Calu3 (cell line): ENCODE measurements around the gene DPP3. TPM values are rescaled to one million over a fixed set of nuclear protein-coding genes. Genes with fewer than 3 reads are reported as not detected.

Experiments
- BruUV-seq: library from RNA; stranded (reverse); fragments of 400-500 nt; replicated peaks from 2 replicates; lab custom pipeline; 2021; lab: Mats Ljungman, UMichigan
- CTCF ChIA-PET: fragments of 300-600 bp; sonication (Branson Sonifier 250); formaldehyde crosslinking; loops from one replicate; lab custom pipeline; 2022; ENCODE audit warnings: antibody characterized with exemption; lab: Charles Lee
- DNase-seq: peaks from one replicate; pipeline ENCODE4 v3.0.0; 2022
- H3K27ac Mint-ChIP-seq: one replicate; pipeline ENCODE4 v1.8.0; 2022; ENCODE audit warnings: mixed read lengths; ENCODE audit not compliant: unreplicated experiment
- H3K27me3 Mint-ChIP-seq: one replicate; pipeline ENCODE4 v1.8.0; 2022; ENCODE audit warnings: mixed read lengths; ENCODE audit not compliant: unreplicated experiment
- H3K36me3 Mint-ChIP-seq: one replicate; pipeline ENCODE4 v1.8.0; 2022; ENCODE audit warnings: mild to moderate bottlenecking, moderate library complexity, mixed read lengths; ENCODE audit not compliant: insufficient read depth, unreplicated experiment
- H3K4me1 Mint-ChIP-seq: one replicate; pipeline ENCODE4 v1.8.0; 2022; ENCODE audit warnings: mild to moderate bottlenecking, low read depth, mixed read lengths; ENCODE audit not compliant: unreplicated experiment
- H3K4me3 Mint-ChIP-seq: one replicate; pipeline ENCODE4 v1.8.0; 2022; ENCODE audit warnings: mild to moderate bottlenecking, low read depth, moderate library complexity, mixed read lengths; ENCODE audit not compliant: unreplicated experiment
- H3K9me3 Mint-ChIP-seq: one replicate; pipeline ENCODE4 v1.8.0; 2022; ENCODE audit warnings: low read depth, mixed read lengths; ENCODE audit not compliant: unreplicated experiment
- CTCF ChIP-seq: fragments of 200-600 bp; IDR thresholded peaks from one replicate; pipeline ENCODE4 v1.8.0; 2022; ENCODE audit warnings: antibody characterized with exemption; ENCODE audit not compliant: unreplicated experiment
- intact Hi-C: fragments of 100-400 bp; cut with micrococcal nuclease; formaldehyde crosslinking; loops from one replicate; pipeline ENCODE4 v1.10.0; 2022; ENCODE audit not compliant: unreplicated experiment
- total RNA-seq: library from RNA; stranded (reverse); gene quantifications from 2 replicates; pipeline ENCODE4 v1.2.3, GENCODE V29; 2022

DPP3 gene
- total RNA-seq, 1 experiment from 2014 or later, result 57.4 TPM

- TF ChIP-seq CTCF, result no peak
- no peaks in the 10 kb centered on the region for H3K27me3 Mint-ChIP-seq
- no peak for DNase-seq
- BruUV-seq, result no TSS peak
- H3K27ac Mint-ChIP-seq, result no peak overlapping the region
- no peak overlapping the region for H3K4me3 Mint-ChIP-seq
- CTCF ChIA-PET, result interaction anchor here (1.7 kb wide), 1 partner anchor 10 kb away, joined by 5 read pairs; no protein-coding TSS in a partner anchor
- H3K36me3 Mint-ChIP-seq, result peaks cover 31% of the 10 kb centered on the region
- H3K4me1 Mint-ChIP-seq, result peaks cover 8% of the 10 kb centered on the region
- intact Hi-C loops, result no loop called here
- H3K9me3 Mint-ChIP-seq, result no peaks in the 10 kb centered on the region
Measured at GRCh38 chr11:66468691-66469090, 11.5 kb upstream of the DPP3 start.

GRCh38 chr11:66469441-66469840 is 10.8 kb upstream of the DPP3 start:
- TF ChIP-seq CTCF, result no peak
- intact Hi-C loops, result no loop called here
- Mint-ChIP-seq H3K27me3 (no peaks in the 10 kb centered on the region), H3K4me3 (no peak overlapping the region), H3K4me1 (peaks cover 8% of the 10 kb centered on the region), H3K36me3 (peaks cover 31% of the 10 kb centered on the region), H3K27ac (no peak overlapping the region), H3K9me3 (no peaks in the 10 kb centered on the region)
- DNase-seq, result no peak
- BruUV-seq, result TSS peak; percentile 13
- CTCF ChIA-PET, result interaction anchor here (1.7 kb wide), 1 partner anchor 9 kb away, joined by 5 read pairs; no protein-coding TSS in a partner anchor

GRCh38 chr11:66470015-66470414 is 10.2 kb upstream of the DPP3 start:
- Mint-ChIP-seq H3K36me3 (peaks cover 31% of the 10 kb centered on the region), H3K9me3 (no peaks in the 10 kb centered on the region), H3K4me3 (no peak overlapping the region), H3K4me1 (peaks cover 8% of the 10 kb centered on the region), H3K27ac (no peak overlapping the region), H3K27me3 (no peaks in the 10 kb centered on the region)
- no TSS peak for BruUV-seq
- CTCF ChIA-PET, result interaction anchor here (1.2 to 1.7 kb wide), 2 partner anchors 8 to 10 kb away, joined by 4 to 5 read pairs; partner anchors contain the start of gene DPP3
- DNase-seq, result no peak
- intact Hi-C loops, result no loop called here
- no peak for TF ChIP-seq CTCF

GRCh38 chr11:66471142-66471541 is 9.1 kb upstream of the DPP3 start:
- no peaks in the 10 kb centered on the region for H3K9me3 Mint-ChIP-seq
- H3K27ac Mint-ChIP-seq, result no peak overlapping the region
- BruUV-seq, result no TSS peak
- no peak for DNase-seq
- no peak overlapping the region for H3K4me3 Mint-ChIP-seq
- H3K27me3 Mint-ChIP-seq, result no peaks in the 10 kb centered on the region
- H3K4me1 Mint-ChIP-seq, result peaks cover 8% of the 10 kb centered on the region
- intact Hi-C loops, result no loop called here
- CTCF ChIA-PET, result interaction anchor here (1.2 kb wide), 1 partner anchor 9 kb away, joined by 4 read pairs; the partner anchor contains the start of gene DPP3
- TF ChIP-seq CTCF, result no peak
- H3K36me3 Mint-ChIP-seq, result peaks cover 29% of the 10 kb centered on the region
